Astrocyte (in vitro differentiated cells and primary cell): ENCODE results near the gene CEACAM3.

ENCODE experiments used
- CTCF ChIP-seq: IDR thresholded peaks from 2 replicates; pipeline ENCODE4 v1.5.1; 2011; ENCODE audit warnings: low read depth, mild to moderate bottlenecking, inconsistent platforms, low read length, moderate library complexity; ENCODE audit not compliant: insufficient read depth
- EZH2 ChIP-seq: IDR thresholded peaks from 2 replicates; pipeline ENCODE4 v1.6.1; 2012; ENCODE audit warnings: mild to moderate bottlenecking, low read length, inconsistent platforms; ENCODE audit not compliant: insufficient read depth

GRCh38 chr19:41783612-41784011, 12.8 kb upstream of the CEACAM3 start:
- TF ChIP-seq CTCF: no peak
- no peak for TF ChIP-seq EZH2
